SK-N-SH treated with all-trans-retinoic acid at 6 μM for 48 hours (cell line): ENCODE data around the gene THSD8.

Experiments used
- ATAC-seq: fragments of 200-7000 bp; cut with Tn5 transposase; 3 replicates; pipeline ENCODE4 v1.9.1; 2020; ENCODE audit warnings: mild to moderate bottlenecking, moderate library complexity
- ARNTL ChIP-seq: fragments of 450-650 bp; formaldehyde crosslinking; IDR thresholded peaks from 2 replicates; pipeline ENCODE4 v1.5.0; 2020; ENCODE audit warnings: low read depth, mild to moderate bottlenecking, moderate library complexity, borderline replicate concordance
- BACH2 ChIP-seq: fragments of 250-450 bp; sonication (Bioruptor Pico); IDR thresholded peaks from 2 replicates; pipeline ENCODE4 v1.9.0; 2021; ENCODE audit warnings: mild to moderate bottlenecking, borderline replicate concordance
- CREB5 ChIP-seq: fragments of 250-450 bp; sonication (Bioruptor Pico); IDR thresholded peaks from 2 replicates; pipeline ENCODE4 v1.5.1; 2020; ENCODE audit warnings: low read depth, mild to moderate bottlenecking, moderate library complexity
- CSDC2 ChIP-seq: fragments of 250-450 bp; sonication (Bioruptor Pico); IDR thresholded peaks from 2 replicates; pipeline ENCODE4 v1.5.0; 2020; ENCODE audit warnings: mild to moderate bottlenecking, moderate library complexity
- CSRNP3 ChIP-seq: fragments of 250-450 bp; sonication (Bioruptor Pico); IDR thresholded peaks from 2 replicates; pipeline ENCODE4 v1.5.1; 2021; ENCODE audit warnings: mild to moderate bottlenecking, moderate library complexity
- ISL1 ChIP-seq: fragments of 250-450 bp; sonication (Bioruptor Pico); IDR thresholded peaks from 2 replicates; pipeline ENCODE4 v2.1.2; 2022; ENCODE audit warnings: mild to moderate bottlenecking, moderate library complexity
- OSR1 ChIP-seq: fragments of 250-450 bp; sonication (Bioruptor Pico); IDR thresholded peaks from 2 replicates; pipeline ENCODE4 v1.8.0; 2022; ENCODE audit warnings: moderate library complexity, mild to moderate bottlenecking, inconsistent platforms
- PATZ1 ChIP-seq: fragments of 250-450 bp; sonication (Bioruptor Pico); IDR thresholded peaks from 2 replicates; pipeline ENCODE4 v1.8.0; 2020; ENCODE audit warnings: mild to moderate bottlenecking, moderate library complexity, borderline replicate concordance
- POU6F1 ChIP-seq: fragments of 250-450 bp; sonication (Bioruptor Pico); IDR thresholded peaks from 2 replicates; pipeline ENCODE4 v1.8.0; 2021; ENCODE audit warnings: low read depth, mild to moderate bottlenecking, moderate library complexity, borderline replicate concordance
- PPARA ChIP-seq: fragments of 250-450 bp; sonication (Bioruptor Pico); IDR thresholded peaks from 2 replicates; pipeline ENCODE4 v1.5.0; 2020; ENCODE audit warnings: mild to moderate bottlenecking, borderline replicate concordance
- RARB ChIP-seq: fragments of 250-450 bp; sonication (Bioruptor Pico); IDR thresholded peaks from 2 replicates; pipeline ENCODE4 v1.8.0; 2021; ENCODE audit warnings: mild to moderate bottlenecking, moderate library complexity
- SNAI2 ChIP-seq: fragments of 250-450 bp; sonication (Bioruptor Pico); IDR thresholded peaks from 2 replicates; pipeline ENCODE4 v1.5.0; 2020; ENCODE audit warnings: mild to moderate bottlenecking, moderate library complexity
- TCF4 ChIP-seq: fragments of 250-450 bp; sonication (Bioruptor Pico); IDR thresholded peaks from 2 replicates; pipeline ENCODE4 v1.8.0; 2021; ENCODE audit warnings: mild to moderate bottlenecking, moderate library complexity, borderline replicate concordance
- TOX ChIP-seq: fragments of 250-450 bp; sonication (Bioruptor Pico); IDR thresholded peaks from 2 replicates; pipeline ENCODE4 v1.8.0; 2021; ENCODE audit warnings: mild to moderate bottlenecking, moderate library complexity, borderline replicate concordance
- ZC3H10 ChIP-seq: fragments of 250-450 bp; sonication (Bioruptor Pico); IDR thresholded peaks from 2 replicates; pipeline ENCODE4 v1.5.1; 2021; ENCODE audit warnings: mild to moderate bottlenecking, moderate library complexity
- ZFP3 ChIP-seq: fragments of 250-450 bp; sonication (Bioruptor Pico); IDR thresholded peaks from 2 replicates; pipeline ENCODE4 v1.5.0; 2020; ENCODE audit warnings: mild to moderate bottlenecking, moderate library complexity
- ZNF565 ChIP-seq: fragments of 450-650 bp; formaldehyde crosslinking; conservative IDR thresholded peaks from 2 replicates; pipeline ENCODE4 v1.5.0; 2020; ENCODE audit warnings: low read depth, mild to moderate bottlenecking, moderate library complexity
- ZNF70 ChIP-seq: fragments of 450-650 bp; formaldehyde crosslinking; IDR thresholded peaks from 2 replicates; pipeline ENCODE4 v1.5.0; 2020; ENCODE audit warnings: mild to moderate bottlenecking, moderate library complexity

THSD8 gene

GRCh38 chr19:12838182-12838885 is 36.5 kb downstream of the THSD8 start, which contains the start of gene MAST1:
TSS of gene MAST1 (plus strand) at chr19:12838515. CDS start at chr19:12838573, 58 bp downstream.
- ATAC-seq = peak; percentile 60

GRCh38 chr19:12838886-12839756 is 37.3 kb downstream of the THSD8 start:
- TF ChIP-seq TCF4 (CRISPR knock-in tag) (no peak), PATZ1 (CRISPR knock-in tag) (peak; percentile 33; the same call in 1 of the 2 replicates), ISL1 (CRISPR knock-in tag) (no peak), PPARA (no peak), ZC3H10 (CRISPR knock-in tag) (no peak), POU6F1 (CRISPR knock-in tag) (no peak)
- ATAC-seq = no peak

More at GRCh38 chr19:12838182-12838885, 36.5 kb downstream of the THSD8 start, which contains the start of gene MAST1:
- TF ChIP-seq ZNF70 (CRISPR knock-in tag) (no peak), ISL1 (CRISPR knock-in tag) (no peak)

GRCh38 chr19:12840091-12841079 is 38.5 kb downstream of the THSD8 start:
- ATAC-seq = peak; percentile 58
- no peak for TF ChIP-seq OSR1 (CRISPR knock-in tag)

- no peak for TF ChIP-seq POU6F1 (CRISPR knock-in tag)
- no peak for TF ChIP-seq PATZ1 (CRISPR knock-in tag)
- no peak for TF ChIP-seq ARNTL
- TF ChIP-seq CSRNP3 (CRISPR knock-in tag) = no peak
- TF ChIP-seq TCF4 (CRISPR knock-in tag) = no peak
- no peak for TF ChIP-seq ZNF70 (CRISPR knock-in tag)
- no peak for TF ChIP-seq CSDC2 (CRISPR knock-in tag)
- TF ChIP-seq ZNF565 = no peak
- TF ChIP-seq ZC3H10 (CRISPR knock-in tag) = no peak
- no peak for TF ChIP-seq OSR1 (CRISPR knock-in tag)
- no peak for TF ChIP-seq TOX (CRISPR knock-in tag)
- TF ChIP-seq CREB5 (CRISPR knock-in tag) = no peak
- TF ChIP-seq ISL1 (CRISPR knock-in tag) = no peak
- no peak for TF ChIP-seq SNAI2 (CRISPR knock-in tag)
- TF ChIP-seq BACH2 (CRISPR knock-in tag) = no peak
- TF ChIP-seq ZFP3 (CRISPR knock-in tag) = no peak
- no peak for TF ChIP-seq RARB (CRISPR knock-in tag)
- ATAC-seq = no peak
Observed at GRCh38 chr19:12841094-12841493, 39.2 kb downstream of the THSD8 start.
